Measurements from ENCODE around the gene EGFR.

EGFR gene

GRCh38 chr7:55048221-55048859, 29.5 kb downstream of the EGFR start:
- no peaks in the 10 kb centered on the region for H3K27me3 ChIP-seq (ENCODE audit: control insufficient read depth, low read length)
- no peaks in the 10 kb centered on the region for H3K9me3 ChIP-seq (ENCODE audit: control insufficient read depth, insufficient read depth, low read length)
- H3K4me2 ChIP-seq (ENCODE audit: low read length), result no peak overlapping the region
- H3K27ac ChIP-seq (ENCODE audit: low read depth, low read length), result no peak overlapping the region
- H3K4me1 ChIP-seq (ENCODE audit: control insufficient read depth, low read length), result no peaks in the 10 kb centered on the region
- H3F3A ChIP-seq (ENCODE audit: control insufficient read depth, insufficient read depth), result no peaks in the 10 kb centered on the region
- H3K9me2 ChIP-seq (replicated peaks; ENCODE audit: control insufficient read depth, low read length), result no peaks in the 10 kb centered on the region
- H3K36me3 ChIP-seq (ENCODE audit: control insufficient read depth, low read length), result no peaks in the 10 kb centered on the region
- H4K20me1 ChIP-seq (ENCODE audit: control insufficient read depth, insufficient read depth, low read depth, low read length), result no peaks in the 10 kb centered on the region
- TF ChIP-seq EZH2phosphoT487 (IDR thresholded peaks at IDR 0.05; ENCODE audit: borderline replicate concordance, low read length) (no peak), CTCF (IDR thresholded peaks at IDR 0.05; ENCODE audit: low read depth, low read length, poor library complexity, severe bottlenecking) (no peak)
- H3K79me2 ChIP-seq (ENCODE audit: control insufficient read depth, low read length), result no peaks in the 10 kb centered on the region
- no peak overlapping the region for H3K4me3 ChIP-seq (ENCODE audit: low read length)

GRCh38 chr7:55050281-55050680, 31.5 kb downstream of the EGFR start:
- Histone ChIP-seq H3K4me1 (ENCODE audit: control insufficient read depth, low read length) (no peaks in the 10 kb centered on the region), H3K27me3 (ENCODE audit: control insufficient read depth, low read length) (no peaks in the 10 kb centered on the region), H3K79me2 (ENCODE audit: control insufficient read depth, low read length) (no peaks in the 10 kb centered on the region), H3K4me2 (ENCODE audit: low read length) (no peak overlapping the region), H3K36me3 (ENCODE audit: control insufficient read depth, low read length) (no peaks in the 10 kb centered on the region), H4K20me1 (ENCODE audit: control insufficient read depth, insufficient read depth, low read depth, low read length) (no peaks in the 10 kb centered on the region), H3K9me3 (ENCODE audit: control insufficient read depth, insufficient read depth, low read length) (no peaks in the 10 kb centered on the region), H3K4me3 (ENCODE audit: low read length) (no peak overlapping the region), H3K9me2 (replicated peaks; ENCODE audit: control insufficient read depth, low read length) (no peaks in the 10 kb centered on the region), H3F3A (ENCODE audit: control insufficient read depth, insufficient read depth) (no peaks in the 10 kb centered on the region), H3K27ac (ENCODE audit: low read depth, low read length) (no peak overlapping the region)
- no peak for TF ChIP-seq EZH2phosphoT487 (IDR thresholded peaks at IDR 0.05; ENCODE audit: borderline replicate concordance, low read length)
- no peak for TF ChIP-seq CTCF (IDR thresholded peaks at IDR 0.05; ENCODE audit: low read depth, low read length, poor library complexity, severe bottlenecking)

- no peaks in the 10 kb centered on the region for H3K79me2 ChIP-seq (ENCODE audit: control insufficient read depth, low read length)
- H3K9me3 ChIP-seq (ENCODE audit: control insufficient read depth, insufficient read depth, low read length), result no peaks in the 10 kb centered on the region
- no peak overlapping the region for H3K27ac ChIP-seq (ENCODE audit: low read depth, low read length)
- H3K4me3 ChIP-seq (ENCODE audit: low read length), result no peak overlapping the region
- no peaks in the 10 kb centered on the region for H3K27me3 ChIP-seq (ENCODE audit: control insufficient read depth, low read length)
- no peaks in the 10 kb centered on the region for H3K9me2 ChIP-seq (replicated peaks; ENCODE audit: control insufficient read depth, low read length)
- no peaks in the 10 kb centered on the region for H3F3A ChIP-seq (ENCODE audit: control insufficient read depth, insufficient read depth)
- no peak for TF ChIP-seq EZH2phosphoT487 (IDR thresholded peaks at IDR 0.05; ENCODE audit: borderline replicate concordance, low read length)
- no peaks in the 10 kb centered on the region for H3K4me1 ChIP-seq (ENCODE audit: control insufficient read depth, low read length)
- H3K36me3 ChIP-seq (ENCODE audit: control insufficient read depth, low read length), result no peaks in the 10 kb centered on the region
- H3K4me2 ChIP-seq (ENCODE audit: low read length), result no peak overlapping the region
- H4K20me1 ChIP-seq (ENCODE audit: control insufficient read depth, insufficient read depth, low read depth, low read length), result no peaks in the 10 kb centered on the region
Observed at GRCh38 chr7:55052081-55052480, 33.3 kb downstream of the EGFR start.

- Histone ChIP-seq H3K9me2 (replicated peaks; ENCODE audit: control insufficient read depth, low read length) (no peaks in the 10 kb centered on the region), H3K79me2 (ENCODE audit: control insufficient read depth, low read length) (no peaks in the 10 kb centered on the region), H3K9me3 (ENCODE audit: control insufficient read depth, insufficient read depth, low read length) (no peaks in the 10 kb centered on the region), H3F3A (ENCODE audit: control insufficient read depth, insufficient read depth) (no peaks in the 10 kb centered on the region), H3K27me3 (ENCODE audit: control insufficient read depth, low read length) (no peaks in the 10 kb centered on the region), H4K20me1 (ENCODE audit: control insufficient read depth, insufficient read depth, low read depth, low read length) (no peaks in the 10 kb centered on the region), H3K4me2 (ENCODE audit: low read length) (no peak overlapping the region), H3K4me1 (ENCODE audit: control insufficient read depth, low read length) (no peaks in the 10 kb centered on the region), H3K36me3 (ENCODE audit: control insufficient read depth, low read length) (no peaks in the 10 kb centered on the region), H3K4me3 (ENCODE audit: low read length) (no peak overlapping the region), H3K27ac (ENCODE audit: low read depth, low read length) (no peak overlapping the region)
- TF ChIP-seq EZH2phosphoT487 (IDR thresholded peaks at IDR 0.05; ENCODE audit: borderline replicate concordance, low read length) (no peak), CTCF (IDR thresholded peaks at IDR 0.05; ENCODE audit: low read depth, low read length, poor library complexity, severe bottlenecking) (no peak)
Observed at GRCh38 chr7:55052741-55053427, 34.1 kb downstream of the EGFR start.
